ENCODE measurements around the gene LRRK1. TPM values are rescaled to one million over a fixed set of nuclear protein-coding genes. Genes with fewer than 3 reads are reported as not detected.

Gene LRRK1
- total and polyA plus RNA-seq, 2 of the 13 experiments (the other 11 are each of a cell fraction or from before 2014, with no cell fraction given), result 0.13 to 1.2 TPM

DNA sequence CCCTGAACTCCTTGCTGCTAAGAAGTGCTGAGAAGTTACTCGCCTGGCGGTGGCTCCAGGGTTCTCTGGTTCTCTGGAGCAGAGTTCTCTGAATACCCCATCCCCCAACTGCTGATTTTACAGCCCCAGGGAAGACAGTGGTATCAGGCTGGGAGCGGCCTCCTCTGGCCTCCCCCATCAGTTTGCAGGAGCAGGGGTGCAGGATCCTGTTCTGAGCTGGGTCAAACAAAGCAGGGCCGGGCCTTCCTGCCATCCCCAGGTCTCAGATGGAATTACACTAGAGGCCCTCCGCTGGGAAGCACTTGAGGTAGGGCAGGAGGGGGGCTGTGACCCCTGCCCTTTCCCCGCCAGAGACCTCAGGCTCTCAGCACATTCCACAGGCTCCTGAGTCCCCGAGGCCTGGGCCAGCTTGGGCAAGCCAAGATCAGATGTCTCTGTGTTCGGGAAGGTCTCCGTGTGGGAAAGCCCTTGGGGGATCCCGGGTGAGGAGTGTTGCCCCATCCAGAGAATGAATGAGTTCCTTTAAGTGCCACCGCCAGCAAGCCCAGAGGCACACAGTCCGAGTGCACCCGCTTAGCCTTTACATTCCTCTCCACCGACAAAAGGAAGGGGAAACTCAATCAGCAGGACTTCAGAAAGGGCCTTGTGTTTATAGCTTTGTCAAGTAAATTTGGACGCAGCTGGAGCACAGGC lies 149.9 kb downstream of the LRRK1 start (continued):
- no peak for TF ChIP-seq SNAPC4 (CRISPR knock-in tag; IDR thresholded peaks at IDR 0.05)
- TF ChIP-seq ZNF547 (CRISPR knock-in tag; IDR thresholded peaks at IDR 0.05), result peak; percentile 66; the same call in 1 of the 2 replicates
- TF ChIP-seq FOXJ3 (CRISPR knock-in tag; IDR thresholded peaks at IDR 0.05; ENCODE audit: borderline replicate concordance), result 0 out of 2 replicates have a peak, but pooled peaks have one; percentile 36
- TF ChIP-seq ZNF790 (CRISPR knock-in tag; IDR thresholded peaks at IDR 0.05; ENCODE audit: borderline replicate concordance), result no peak
- peak; percentile 46; the same call in 1 of the 2 replicates for TF ChIP-seq KAT8 (CRISPR knock-in tag; IDR thresholded peaks at IDR 0.05)
- TF ChIP-seq ZSCAN25 (CRISPR knock-in tag; IDR thresholded peaks at IDR 0.05), result peak; percentile 90
- TF ChIP-seq ZNF343 (CRISPR knock-in tag; IDR thresholded peaks at IDR 0.05), result 0 out of 2 replicates have a peak, but pooled peaks have one; percentile 28
- TF ChIP-seq, protein P1, sequence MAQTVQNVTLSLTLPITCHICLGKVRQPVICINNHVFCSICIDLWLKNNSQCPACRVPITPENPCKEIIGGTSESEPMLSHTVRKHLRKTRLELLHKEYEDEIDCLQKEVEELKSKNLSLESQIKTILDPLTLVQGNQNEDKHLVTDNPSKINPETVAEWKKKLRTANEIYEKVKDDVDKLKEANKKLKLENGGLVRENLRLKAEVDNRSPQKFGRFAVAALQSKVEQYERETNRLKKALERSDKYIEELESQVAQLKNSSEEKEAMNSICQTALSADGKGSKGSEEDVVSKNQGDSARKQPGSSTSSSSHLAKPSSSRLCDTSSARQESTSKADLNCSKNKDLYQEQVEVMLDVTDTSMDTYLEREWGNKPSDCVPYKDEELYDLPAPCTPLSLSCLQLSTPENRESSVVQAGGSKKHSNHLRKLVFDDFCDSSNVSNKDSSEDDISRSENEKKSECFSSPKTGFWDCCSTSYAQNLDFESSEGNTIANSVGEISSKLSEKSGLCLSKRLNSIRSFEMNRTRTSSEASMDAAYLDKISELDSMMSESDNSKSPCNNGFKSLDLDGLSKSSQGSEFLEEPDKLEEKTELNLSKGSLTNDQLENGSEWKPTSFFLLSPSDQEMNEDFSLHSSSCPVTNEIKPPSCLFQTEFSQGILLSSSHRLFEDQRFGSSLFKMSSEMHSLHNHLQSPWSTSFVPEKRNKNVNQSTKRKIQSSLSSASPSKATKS (CRISPR knock-in tag; IDR thresholded peaks at IDR 0.05), result no peak
- TF ChIP-seq SALL2 (CRISPR knock-in tag; IDR thresholded peaks at IDR 0.05), result 0 out of 2 replicates have a peak, but pooled peaks have one; percentile 37
- peak; percentile 39; the same call in 1 of the 2 replicates for TF ChIP-seq REXO4 (CRISPR knock-in tag; IDR thresholded peaks at IDR 0.05; ENCODE audit: borderline replicate concordance)
- TF ChIP-seq POLR2A (IDR thresholded peaks at IDR 0.05; ENCODE audit: insufficient read depth in 1 of 2, low read depth in 2 of 2, low read length in 2 of 2), result peak; percentile 27 to 68; a peak in 3 of 4 replicates
- TF ChIP-seq ZNF687 (CRISPR knock-in tag; IDR thresholded peaks at IDR 0.05), result peak; percentile 93
- TF ChIP-seq ZNF543 (CRISPR knock-in tag; IDR thresholded peaks at IDR 0.05), result 0 out of 2 replicates have a peak, but pooled peaks have one; percentile 50
- TF ChIP-seq ZSCAN20 (CRISPR knock-in tag; IDR thresholded peaks at IDR 0.05; ENCODE audit: borderline replicate concordance), result no peak
